SH-SY5Y (cell line): ENCODE data around the gene INPP4A.
A peak's percentile ranks its signal among the peaks of the same experiment; 100 is the strongest.

Source experiments
- GATA2 ChIP-seq: IDR thresholded peaks from 2 replicates; pipeline ENCODE4 v1.6.1; 2011; ENCODE audit warnings: mild to moderate bottlenecking, low read depth, low read length
- GATA3 ChIP-seq: IDR thresholded peaks from 2 replicates; pipeline ENCODE4 v1.6.1; 2011; ENCODE audit warnings: low read depth, mild to moderate bottlenecking, low read length, moderate library complexity

Gene INPP4A

GRCh38 chr2:98473995-98474780, 29.5 kb downstream of the INPP4A start:
- TF ChIP-seq GATA2 (no peak), GATA3 (no peak)

GRCh38 chr2:98474979-98475632, 30.4 kb downstream of the INPP4A start:
- TF ChIP-seq GATA2 (no peak), GATA3 (no peak)

DNA sequence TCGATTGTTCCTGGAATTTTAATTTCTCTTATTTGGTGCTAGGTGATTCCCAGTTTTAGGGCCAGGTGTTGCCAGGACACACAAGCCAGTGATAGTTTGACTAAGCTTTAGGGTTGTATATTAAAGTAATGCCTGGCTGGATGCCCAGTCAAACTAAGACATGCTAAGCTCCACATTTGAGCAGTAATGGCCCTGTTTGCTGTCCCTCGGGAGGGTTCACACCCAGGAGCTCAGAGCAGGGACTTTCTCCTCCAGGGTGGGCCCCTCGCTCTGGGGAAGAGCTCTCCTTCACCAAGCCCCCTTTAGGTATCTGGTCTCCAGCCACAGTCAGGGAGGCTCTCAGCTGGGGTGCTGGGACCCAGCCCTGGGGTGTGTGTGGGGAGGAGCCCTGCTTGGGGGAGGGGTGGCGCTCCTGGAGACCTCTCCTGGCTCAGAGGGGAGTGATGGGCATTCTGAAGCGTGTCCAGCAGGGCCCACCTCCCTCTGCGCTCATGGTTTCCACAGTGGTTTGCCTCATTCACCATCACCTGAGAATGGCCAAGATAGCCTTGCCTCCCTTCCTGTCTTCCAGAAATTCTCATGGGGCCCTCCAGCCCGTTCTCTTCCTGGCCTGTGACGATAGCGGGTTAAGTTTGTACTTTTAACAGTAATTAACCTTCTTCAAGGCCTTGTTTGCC, 31.7 kb downstream of the INPP4A start:
- TF ChIP-seq GATA2 = no peak
- no peak for TF ChIP-seq GATA3

- TF ChIP-seq GATA3 = no peak
- no peak for TF ChIP-seq GATA2
These were observed 32.4 kb downstream of the INPP4A start for GRCh38 chr2:98477036-98477435.

GRCh38 chr2:98477506-98477905, 32.8 kb downstream of the INPP4A start:
- TF ChIP-seq GATA2 = no peak
- no peak for TF ChIP-seq GATA3

GRCh38 chr2:98478088-98478551, 33.5 kb downstream of the INPP4A start:
- TF ChIP-seq GATA3 (no peak), GATA2 (no peak)

DNA sequence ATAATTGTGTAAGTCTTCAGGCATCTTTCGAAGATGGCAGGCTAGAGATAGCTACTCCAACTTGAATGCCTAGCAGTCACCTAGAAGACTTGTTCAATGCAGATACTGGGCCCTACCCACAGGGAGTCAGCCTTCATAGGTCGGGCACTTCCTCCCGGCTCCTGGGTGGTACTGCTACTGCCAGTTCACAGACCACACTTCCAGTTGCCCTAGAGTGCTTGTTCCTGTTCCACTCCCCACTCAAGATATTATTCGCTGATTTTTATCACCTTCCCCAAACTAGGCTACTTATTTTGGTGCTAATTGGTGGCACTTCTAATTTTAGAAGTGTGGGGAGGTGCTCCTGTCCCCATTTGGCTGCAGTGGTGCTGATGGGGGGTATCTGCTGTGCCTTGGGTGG, 34.2 kb downstream of the INPP4A start:
- TF ChIP-seq GATA2 = no peak
- no peak for TF ChIP-seq GATA3

DNA sequence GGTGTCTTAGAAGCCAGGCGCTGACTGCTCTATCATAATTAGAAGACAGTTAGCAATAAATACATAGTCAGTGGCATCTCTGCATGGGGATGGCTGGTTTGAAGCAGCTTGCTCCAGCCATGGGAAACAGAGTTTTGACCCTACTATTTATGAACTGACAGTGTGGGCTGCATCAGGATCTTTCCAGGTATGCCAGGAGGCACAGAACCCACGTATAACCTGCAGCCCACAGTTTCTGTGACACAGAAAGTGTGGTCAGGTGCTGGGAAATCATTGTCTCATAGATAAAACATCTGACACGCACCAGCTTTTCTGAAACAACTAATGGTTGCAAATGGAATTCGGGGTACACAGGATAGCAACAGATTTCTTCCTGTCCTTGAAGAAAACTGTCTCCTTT, 34.7 kb downstream of the INPP4A start:
- TF ChIP-seq GATA2 (no peak), GATA3 (no peak)

- peak; percentile 65; the same call in 1 of the 2 replicates for TF ChIP-seq GATA2
- TF ChIP-seq GATA3 = no peak
These were observed 35.4 kb downstream of the INPP4A start for GRCh38 chr2:98479959-98480524.

GRCh38 chr2:98480598-98480997, 35.9 kb downstream of the INPP4A start:
- TF ChIP-seq GATA2 (no peak), GATA3 (no peak)

DNA sequence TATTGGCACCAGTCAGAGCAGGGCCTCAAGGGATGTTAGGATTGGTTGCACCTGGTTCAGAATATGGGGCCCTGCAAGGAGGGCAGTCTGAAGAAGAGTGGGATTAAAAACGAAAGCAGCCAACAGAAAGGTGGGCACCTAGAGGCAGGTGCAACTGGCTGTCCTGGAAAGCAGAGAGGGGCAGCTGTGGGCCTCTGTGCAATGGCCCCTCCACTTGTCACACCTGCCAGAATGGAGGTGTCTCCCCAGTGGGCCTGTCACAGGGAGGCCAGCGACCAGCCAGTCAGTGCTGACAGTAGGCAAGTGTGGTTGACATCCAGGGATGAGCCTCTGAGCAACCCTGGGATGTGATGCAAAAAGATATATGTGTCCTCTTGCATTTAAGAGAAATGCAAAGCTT, 37.7 kb downstream of the INPP4A start:
- TF ChIP-seq GATA2 = no peak

DNA sequence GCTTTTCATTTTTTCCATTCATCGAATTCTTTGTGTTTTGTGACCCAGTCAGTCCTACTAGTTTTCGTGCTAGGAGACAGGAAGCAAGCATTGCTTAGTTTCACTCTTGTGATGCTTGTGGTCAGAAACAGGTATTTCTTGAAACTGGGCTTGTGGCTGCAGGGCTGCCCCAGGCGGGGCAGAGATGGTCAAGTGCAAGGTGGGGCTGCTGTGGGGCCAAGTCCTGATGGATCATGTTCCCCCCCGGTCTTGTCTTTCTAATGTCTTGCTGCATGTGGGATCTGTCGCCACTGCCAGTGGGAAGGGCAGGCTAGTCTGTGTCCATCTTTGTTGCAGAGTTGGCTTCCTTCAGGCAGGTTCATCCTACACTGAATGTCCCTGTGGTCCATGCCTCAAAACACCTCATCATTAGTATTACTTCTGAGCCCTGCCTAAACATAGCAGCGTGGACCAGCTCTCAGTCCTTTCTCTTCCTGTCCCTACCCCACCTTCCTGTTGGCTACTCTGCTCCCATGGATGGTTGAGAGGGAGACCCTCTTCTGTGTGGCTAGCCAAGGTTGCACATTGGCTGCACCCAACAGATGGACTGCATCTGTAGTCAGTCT, 38.7 kb downstream of the INPP4A start:
- no peak for TF ChIP-seq GATA2
- TF ChIP-seq GATA3 = no peak

DNA sequence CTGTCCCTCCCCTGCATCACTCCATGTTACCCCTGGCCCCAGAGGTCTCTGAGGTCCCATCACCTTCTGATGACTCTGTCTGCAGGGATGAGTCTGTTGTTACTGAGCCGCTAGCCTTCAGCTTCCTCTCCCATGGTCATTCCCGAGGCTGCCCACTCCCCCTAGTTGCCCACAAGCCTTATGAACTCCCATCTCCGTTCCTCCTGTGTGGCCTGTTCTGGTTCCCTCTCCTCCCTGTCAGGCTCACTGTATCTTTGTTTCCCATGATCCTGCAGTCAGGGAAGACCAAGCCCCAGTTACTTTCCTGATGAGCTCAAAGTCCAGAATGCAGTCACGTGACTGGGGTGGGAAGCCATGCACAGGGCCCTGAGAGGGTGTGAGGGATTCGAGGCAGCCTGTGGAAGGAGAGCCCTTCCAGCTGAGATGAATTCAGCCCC, 39.5 kb downstream of the INPP4A start:
- TF ChIP-seq GATA2 (no peak), GATA3 (no peak)

DNA sequence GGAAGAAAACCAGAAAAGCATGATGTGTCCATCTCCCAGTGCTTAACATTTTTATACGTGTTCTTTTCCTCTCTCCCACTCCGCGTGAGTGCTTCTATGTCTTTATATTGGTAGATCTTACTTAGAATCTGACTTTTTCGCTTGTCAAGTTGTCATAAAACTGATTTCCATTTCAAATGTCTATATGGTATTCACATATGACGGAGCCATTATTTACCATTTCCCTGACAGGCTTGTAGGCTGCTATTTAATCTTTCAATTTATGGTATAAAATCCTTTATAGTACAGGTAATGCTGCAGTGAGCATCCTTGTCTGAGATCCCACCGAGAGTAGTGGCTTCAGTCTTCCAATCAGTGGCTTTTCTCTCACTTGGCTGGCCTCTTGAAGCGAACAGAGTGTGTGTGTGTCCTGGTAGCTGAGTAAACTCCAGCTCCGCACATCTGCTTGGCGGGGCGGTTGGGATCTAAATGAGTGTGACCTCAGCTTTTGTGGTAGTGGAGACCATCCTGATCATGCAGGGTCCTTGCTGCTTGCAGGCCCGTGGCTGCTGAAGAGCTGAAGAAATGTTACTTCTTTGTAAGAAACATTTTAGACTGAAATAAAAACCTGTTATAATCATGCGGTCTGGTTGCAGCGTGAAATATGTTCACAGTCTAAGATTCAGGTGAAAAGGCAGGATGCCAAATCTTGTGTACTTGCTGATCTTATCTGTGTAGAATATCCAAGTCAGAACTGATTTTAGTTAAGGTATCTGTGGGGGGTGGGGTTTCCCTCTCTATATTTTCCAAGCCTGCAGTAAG, 40.2 kb downstream of the INPP4A start:
- no peak for TF ChIP-seq GATA3
- TF ChIP-seq GATA2 = 0 out of 2 replicates have a peak, but pooled peaks have one; percentile 7
